HG03432 (cell line): ENCODE data around the gene SPEM1.

Experiments used
- ATAC-seq: cut with Tn5 transposase; IDR thresholded peaks from one replicate; pipeline ENCODE4 v1.9.1; 2021; ENCODE audit warnings: mild to moderate bottlenecking, moderate library complexity; ENCODE audit not compliant: unreplicated experiment

The SPEM1 gene

GRCh38 chr17:7419819-7420610, at the start of gene SPEM1:
SPEM1 (plus strand) TSS chr17:7420324; CDS start chr17:7420385, 61 bp downstream.
- ATAC-seq: no peak

GRCh38 chr17:7370853-7371252, 49.3 kb upstream of the SPEM1 start:
- no peak for ATAC-seq

GRCh38 chr17:7374353-7374752, 45.8 kb upstream of the SPEM1 start:
- no peak for ATAC-seq

- no peak for ATAC-seq
These were observed 41.0 kb upstream of the SPEM1 start for GRCh38 chr17:7379134-7379533.

- ATAC-seq: no peak
These were observed 39.8 kb upstream of the SPEM1 start for GRCh38 chr17:7380321-7380720.

GRCh38 chr17:7380855-7381683, 39.1 kb upstream of the SPEM1 start, which contains the start of gene TNK1:
TNK1 (plus strand) TSS chr17:7381089; CDS start chr17:7382927, 1,838 bp downstream.
- no peak for ATAC-seq

- ATAC-seq: no peak
These were observed 37.2 kb upstream of the SPEM1 start for GRCh38 chr17:7382901-7383300.

- no peak for ATAC-seq
These were observed 36.8 kb upstream of the SPEM1 start for GRCh38 chr17:7383371-7383741.

GRCh38 chr17:7383742-7384488, 36.2 kb upstream of the SPEM1 start:
- ATAC-seq: no peak

GRCh38 chr17:7384489-7385081, 35.5 kb upstream of the SPEM1 start:
- no peak for ATAC-seq

- no peak for ATAC-seq
These were observed 31.3 kb upstream of the SPEM1 start for GRCh38 chr17:7388856-7389255.

- ATAC-seq: no peak
These were observed 29.9 kb upstream of the SPEM1 start for GRCh38 chr17:7389924-7390910.

GRCh38 chr17:7391307-7391706, 28.8 kb upstream of the SPEM1 start:
- ATAC-seq: no peak

GRCh38 chr17:7392696-7393612, 27.2 kb upstream of the SPEM1 start:
- no peak for ATAC-seq

GRCh38 chr17:7393613-7394451, 26.3 kb upstream of the SPEM1 start:
- peak; percentile 48 for ATAC-seq

- ATAC-seq: peak; percentile 81
These were observed 25.5 kb upstream of the SPEM1 start, which contains the start of gene PLSCR3 for GRCh38 chr17:7394452-7395191. PLSCR3 (minus strand) TSS chr17:7394525; CDS start chr17:7394110, 415 bp downstream.

- no peak for ATAC-seq
These were observed 24.0 kb upstream of the SPEM1 start for GRCh38 chr17:7396147-7396546.
